HepG2 (cell line): ENCODE measurements around the gene MXD1. TPM values are rescaled to one million over a fixed set of nuclear protein-coding genes. Genes with fewer than 3 reads are reported as not detected.

Experiments
- E2F1 ChIP-seq: sonication (generic); formaldehyde crosslinking; IDR thresholded peaks from 2 replicates; pipeline ENCODE4 v1.5.0; 2020; ENCODE audit warnings: missing genetic modification reagents
- E2F2 ChIP-seq: sonication (generic); formaldehyde crosslinking; IDR thresholded peaks from 2 replicates; pipeline ENCODE4 v1.4.0; 2020; ENCODE audit warnings: missing genetic modification reagents, borderline replicate concordance
- GTF3A ChIP-seq: sonication (generic); formaldehyde crosslinking; conservative IDR thresholded peaks from 2 replicates; pipeline ENCODE4 v1.4.0; 2020; ENCODE audit warnings: mild to moderate bottlenecking, missing genetic modification reagents
- HNF1B ChIP-seq: sonication (generic); formaldehyde crosslinking; IDR thresholded peaks from 2 replicates; pipeline ENCODE4 v1.5.1; 2020; ENCODE audit warnings: mild to moderate bottlenecking, moderate library complexity, missing genetic modification reagents
- LCORL ChIP-seq, 2 experiments: fragments of 450-650 bp in 1 of 2; sonication (generic) in 1 of 2; formaldehyde crosslinking in 1 of 2; IDR thresholded peaks; 2 replicates each; pipeline versions ENCODE4 v1.5.0 to v1.6.1; 2017 to 2020; ENCODE audit warnings: antibody characterized with exemption in 1 of 2, missing genetic modification reagents in 1 of 2
- NR2F2 ChIP-seq: IDR thresholded peaks from 2 replicates; pipeline ENCODE4 v1.6.1; 2012; ENCODE audit warnings: low read depth, inconsistent platforms, borderline replicate concordance
- RFX1 ChIP-seq: fragments of 450-650 bp; IDR thresholded peaks from 2 replicates; pipeline ENCODE4 v1.6.1; 2017
- RXRA ChIP-seq: sonication (generic); formaldehyde crosslinking; IDR thresholded peaks from 2 replicates; pipeline ENCODE4 v1.5.1; 2020; ENCODE audit warnings: missing genetic modification reagents
- SALL2 ChIP-seq: sonication (generic); formaldehyde crosslinking; IDR thresholded peaks from 2 replicates; pipeline ENCODE4 v1.8.1; 2023; ENCODE audit warnings: mild to moderate bottlenecking, missing genetic modification reagents, inconsistent platforms
- SPEN ChIP-seq: sonication (generic); formaldehyde crosslinking; IDR thresholded peaks from 2 replicates; pipeline ENCODE4 v1.5.1; 2020; ENCODE audit warnings: low read depth, mild to moderate bottlenecking, missing genetic modification reagents
- SRY ChIP-seq: sonication (generic); formaldehyde crosslinking; IDR thresholded peaks from 2 replicates; pipeline ENCODE4 v1.8.0; 2022; ENCODE audit warnings: mild to moderate bottlenecking, missing genetic modification reagents
- SUZ12 ChIP-seq: fragments of 150-350 bp; IDR thresholded peaks from 2 replicates; pipeline ENCODE4 v1.6.1; 2014; ENCODE audit warnings: low read depth, low read length
- ZNF75D ChIP-seq: sonication (generic); formaldehyde crosslinking; IDR thresholded peaks from 2 replicates; pipeline ENCODE4 v1.8.1; 2023; ENCODE audit warnings: missing genetic modification reagents, mild to moderate bottlenecking, borderline replicate concordance
- polyA plus RNA-seq, 8 experiments: library from polyadenylated mRNA; depleted of rRNA in 3 of 8; stranded (reverse) in 7 of 8; unstranded in 1 of 8; fragments of >200 nt; fragmentation: Illumina TruSeq in 4 of 8; extraction: Trizol in 4 of 8; gene quantifications; 2 replicates each; pipeline versions ENCODE4 v1.2.1 to v1.2.3, GENCODE V29; 2011 to 2016; ENCODE audit warnings: low read depth in 4 of 8, missing spikeins in 1 of 8, mixed read lengths in 1 of 8; ENCODE audit not compliant: insufficient read depth in 1 of 8
- total RNA-seq, 5 experiments: library from RNA; depleted of rRNA; stranded (reverse); fragments of >200 nt; fragmentation: Illumina TruSeq; extraction: Trizol; gene quantifications; 2 replicates each; pipeline ENCODE4 v1.2.3, GENCODE V29; 2016; ENCODE audit warnings: low read depth in 1 of 5
- TF ChIP-seq, protein P1 (sequence below): sonication (generic); formaldehyde crosslinking; IDR thresholded peaks from 2 replicates; pipeline ENCODE4 v1.5.0; 2020; ENCODE audit warnings: mild to moderate bottlenecking, missing genetic modification reagents, borderline replicate concordance
- TF ChIP-seq, protein P2 (sequence below): IDR thresholded peaks from 2 replicates; pipeline ENCODE4 v1.6.1; 2016; ENCODE audit warnings: mild to moderate bottlenecking
- TF ChIP-seq, protein P3 (sequence below): sonication (generic); formaldehyde crosslinking; IDR thresholded peaks from 2 replicates; pipeline ENCODE4 v1.5.1; 2020; ENCODE audit warnings: missing genetic modification reagents, mild to moderate bottlenecking, borderline replicate concordance

The MXD1 gene
- total and polyA plus RNA-seq, 2 of the 13 experiments (the other 11 are each of a cell fraction or from before 2014, with no cell fraction given), result 6.4 to 14.9 TPM

GRCh38 chr2:69926849-69927515 is 12.1 kb downstream of the MXD1 start (continued):
- TF ChIP-seq, protein P1, sequence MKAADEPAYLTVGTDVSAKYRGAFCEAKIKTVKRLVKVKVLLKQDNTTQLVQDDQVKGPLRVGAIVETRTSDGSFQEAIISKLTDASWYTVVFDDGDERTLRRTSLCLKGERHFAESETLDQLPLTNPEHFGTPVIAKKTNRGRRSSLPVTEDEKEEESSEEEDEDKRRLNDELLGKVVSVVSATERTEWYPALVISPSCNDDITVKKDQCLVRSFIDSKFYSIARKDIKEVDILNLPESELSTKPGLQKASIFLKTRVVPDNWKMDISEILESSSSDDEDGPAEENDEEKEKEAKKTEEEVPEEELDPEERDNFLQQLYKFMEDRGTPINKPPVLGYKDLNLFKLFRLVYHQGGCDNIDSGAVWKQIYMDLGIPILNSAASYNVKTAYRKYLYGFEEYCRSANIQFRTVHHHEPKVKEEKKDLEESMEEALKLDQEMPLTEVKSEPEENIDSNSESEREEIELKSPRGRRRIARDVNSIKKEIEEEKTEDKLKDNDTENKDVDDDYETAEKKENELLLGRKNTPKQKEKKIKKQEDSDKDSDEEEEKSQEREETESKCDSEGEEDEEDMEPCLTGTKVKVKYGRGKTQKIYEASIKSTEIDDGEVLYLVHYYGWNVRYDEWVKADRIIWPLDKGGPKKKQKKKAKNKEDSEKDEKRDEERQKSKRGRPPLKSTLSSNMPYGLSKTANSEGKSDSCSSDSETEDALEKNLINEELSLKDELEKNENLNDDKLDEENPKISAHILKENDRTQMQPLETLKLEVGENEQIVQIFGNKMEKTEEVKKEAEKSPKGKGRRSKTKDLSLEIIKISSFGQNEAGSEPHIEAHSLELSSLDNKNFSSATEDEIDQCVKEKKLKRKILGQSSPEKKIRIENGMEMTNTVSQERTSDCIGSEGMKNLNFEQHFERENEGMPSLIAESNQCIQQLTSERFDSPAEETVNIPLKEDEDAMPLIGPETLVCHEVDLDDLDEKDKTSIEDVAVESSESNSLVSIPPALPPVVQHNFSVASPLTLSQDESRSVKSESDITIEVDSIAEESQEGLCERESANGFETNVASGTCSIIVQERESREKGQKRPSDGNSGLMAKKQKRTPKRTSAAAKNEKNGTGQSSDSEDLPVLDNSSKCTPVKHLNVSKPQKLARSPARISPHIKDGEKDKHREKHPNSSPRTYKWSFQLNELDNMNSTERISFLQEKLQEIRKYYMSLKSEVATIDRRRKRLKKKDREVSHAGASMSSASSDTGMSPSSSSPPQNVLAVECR (CRISPR knock-in tag), result no peak; the same call in 1 of the 2 replicates
- no peak for TF ChIP-seq RFX1
- no peak for TF ChIP-seq E2F2 (CRISPR knock-in tag)
- TF ChIP-seq HNF1B (CRISPR knock-in tag), result peak; percentile 26; the same call in 1 of the 2 replicates
- TF ChIP-seq NR2F2, result no peak
- TF ChIP-seq, protein P2, sequence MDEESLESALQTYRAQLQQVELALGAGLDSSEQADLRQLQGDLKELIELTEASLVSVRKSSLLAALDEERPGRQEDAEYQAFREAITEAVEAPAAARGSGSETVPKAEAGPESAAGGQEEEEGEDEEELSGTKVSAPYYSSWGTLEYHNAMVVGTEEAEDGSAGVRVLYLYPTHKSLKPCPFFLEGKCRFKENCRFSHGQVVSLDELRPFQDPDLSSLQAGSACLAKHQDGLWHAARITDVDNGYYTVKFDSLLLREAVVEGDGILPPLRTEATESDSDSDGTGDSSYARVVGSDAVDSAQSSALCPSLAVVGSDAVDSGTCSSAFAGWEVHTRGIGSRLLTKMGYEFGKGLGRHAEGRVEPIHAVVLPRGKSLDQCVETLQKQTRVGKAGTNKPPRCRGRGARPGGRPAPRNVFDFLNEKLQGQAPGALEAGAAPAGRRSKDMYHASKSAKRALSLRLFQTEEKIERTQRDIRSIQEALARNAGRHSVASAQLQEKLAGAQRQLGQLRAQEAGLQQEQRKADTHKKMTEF, result no peak
- no peak for TF ChIP-seq LCORL (IDR thresholded peaks at IDR 0.05)
- peak; percentile 44; the same call in 1 of the 2 replicates for TF ChIP-seq LCORL (CRISPR knock-in tag; IDR thresholded peaks at IDR 0.05)
- no peak for TF ChIP-seq ZNF75D (CRISPR knock-in tag)
- TF ChIP-seq GTF3A (CRISPR knock-in tag), result no peak
- TF ChIP-seq SPEN, result no peak
- TF ChIP-seq, protein P3, sequence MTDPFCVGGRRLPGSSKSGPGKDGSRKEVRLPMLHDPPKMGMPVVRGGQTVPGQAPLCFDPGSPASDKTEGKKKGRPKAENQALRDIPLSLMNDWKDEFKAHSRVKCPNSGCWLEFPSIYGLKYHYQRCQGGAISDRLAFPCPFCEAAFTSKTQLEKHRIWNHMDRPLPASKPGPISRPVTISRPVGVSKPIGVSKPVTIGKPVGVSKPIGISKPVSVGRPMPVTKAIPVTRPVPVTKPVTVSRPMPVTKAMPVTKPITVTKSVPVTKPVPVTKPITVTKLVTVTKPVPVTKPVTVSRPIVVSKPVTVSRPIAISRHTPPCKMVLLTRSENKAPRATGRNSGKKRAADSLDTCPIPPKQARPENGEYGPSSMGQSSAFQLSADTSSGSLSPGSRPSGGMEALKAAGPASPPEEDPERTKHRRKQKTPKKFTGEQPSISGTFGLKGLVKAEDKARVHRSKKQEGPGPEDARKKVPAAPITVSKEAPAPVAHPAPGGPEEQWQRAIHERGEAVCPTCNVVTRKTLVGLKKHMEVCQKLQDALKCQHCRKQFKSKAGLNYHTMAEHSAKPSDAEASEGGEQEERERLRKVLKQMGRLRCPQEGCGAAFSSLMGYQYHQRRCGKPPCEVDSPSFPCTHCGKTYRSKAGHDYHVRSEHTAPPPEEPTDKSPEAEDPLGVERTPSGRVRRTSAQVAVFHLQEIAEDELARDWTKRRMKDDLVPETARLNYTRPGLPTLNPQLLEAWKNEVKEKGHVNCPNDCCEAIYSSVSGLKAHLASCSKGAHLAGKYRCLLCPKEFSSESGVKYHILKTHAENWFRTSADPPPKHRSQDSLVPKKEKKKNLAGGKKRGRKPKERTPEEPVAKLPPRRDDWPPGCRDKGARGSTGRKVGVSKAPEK, result no peak
- TF ChIP-seq SRY, result no peak
- no peak for TF ChIP-seq SUZ12
- TF ChIP-seq E2F1 (CRISPR knock-in tag), result no peak
- no peak; the same call in 1 of the 2 replicates for TF ChIP-seq RXRA (CRISPR knock-in tag)
- TF ChIP-seq SALL2, result no peak
